ENCODE data around the gene SBNO2.

- TF ChIP-seq CTCF (IDR thresholded peaks at IDR 0.05) (no peak), EP300 (IDR thresholded peaks at IDR 0.05) (no peak), POLR2A (IDR thresholded peaks at IDR 0.05) (no peak)
Measured at GRCh38 chr19:1151917-1152587, 22.0 kb downstream of the SBNO2 start.

All from stomach (tissue), 4 donors.